Measurements from ENCODE around the gene SLC8A1. TPM values are rescaled to one million over a fixed set of nuclear protein-coding genes. Genes with fewer than 3 reads are reported as not detected.

Gene SLC8A1
- polyA plus RNA-seq, 1 donor, result 7.2 TPM

- no peak for DNase-seq
Measured at GRCh38 chr2:40300391-40300790, 151.5 kb downstream of the SLC8A1 start.

- DNase-seq, result no peak
Measured at GRCh38 chr2:40299781-40300180, 152.1 kb downstream of the SLC8A1 start.

- DNase-seq, result no peak
Measured at GRCh38 chr2:40299173-40299572, 152.7 kb downstream of the SLC8A1 start.

GRCh38 chr2:40298026-40298425, 153.9 kb downstream of the SLC8A1 start:
- DNase-seq, result no peak

- no peak for DNase-seq
Measured at GRCh38 chr2:40292291-40292690, 159.6 kb downstream of the SLC8A1 start.

- DNase-seq, result no peak
Measured at GRCh38 chr2:40289771-40290404, 162.0 kb downstream of the SLC8A1 start.

- DNase-seq, result no peak
Measured at GRCh38 chr2:40287773-40288172, 164.1 kb downstream of the SLC8A1 start.

GRCh38 chr2:40287195-40287594, 164.7 kb downstream of the SLC8A1 start:
- DNase-seq, result no peak

- no peak for DNase-seq
Measured at GRCh38 chr2:40286721-40287120, 165.2 kb downstream of the SLC8A1 start.

- no peak for DNase-seq
Measured at GRCh38 chr2:40285391-40285790, 166.5 kb downstream of the SLC8A1 start.

GRCh38 chr2:40284797-40285196, 167.1 kb downstream of the SLC8A1 start:
- DNase-seq, result no peak

- no peak for DNase-seq
Measured at GRCh38 chr2:40283111-40283909, 168.6 kb downstream of the SLC8A1 start.

- no peak for DNase-seq
Measured at GRCh38 chr2:40282428-40282827, 169.5 kb downstream of the SLC8A1 start.

GRCh38 chr2:40281021-40281940, 170.6 kb downstream of the SLC8A1 start:
- no peak for DNase-seq

GRCh38 chr2:40279482-40279881, 172.4 kb downstream of the SLC8A1 start:
- DNase-seq, result no peak

- DNase-seq, result no peak
Measured at GRCh38 chr2:40279001-40279400, 172.9 kb downstream of the SLC8A1 start.

- no peak for DNase-seq
Measured at GRCh38 chr2:40276076-40276475, 175.8 kb downstream of the SLC8A1 start.

- DNase-seq, result no peak
Measured at GRCh38 chr2:40274270-40274669, 177.6 kb downstream of the SLC8A1 start.

- DNase-seq, result no peak
Measured at GRCh38 chr2:40273734-40274182, 178.1 kb downstream of the SLC8A1 start.

GRCh38 chr2:40271094-40271493, 180.8 kb downstream of the SLC8A1 start:
- DNase-seq, result no peak

GRCh38 chr2:40270372-40270771, 181.5 kb downstream of the SLC8A1 start:
- no peak for DNase-seq

- no peak for DNase-seq
Measured at GRCh38 chr2:40268566-40268965, 183.3 kb downstream of the SLC8A1 start.

- DNase-seq, result no peak
Measured at GRCh38 chr2:40266201-40266600, 185.7 kb downstream of the SLC8A1 start.
